Left lobe of liver (tissue), 2 donors: ENCODE measurements around the gene EDNRA. TPM values are rescaled to one million over a fixed set of nuclear protein-coding genes. Genes with fewer than 3 reads are reported as not detected.

Experiments
- ATAC-seq: fragments of 200-7000 bp; cut with Tn5 transposase; one replicate; pipeline ENCODE4 v1.9.1; 2020; ENCODE audit warnings: mild to moderate bottlenecking, moderate library complexity
- DNase-seq: peaks from one replicate; pipeline ENCODE4 v3.0.0-alpha.2; 2020; ENCODE audit warnings: low spot score
- total RNA-seq: library from RNA; stranded (reverse); gene quantifications from one replicate; pipeline ENCODE4 v1.2.1, GENCODE V29; 2021
- donor health status: DM: no; HTN: no; CAD: no; lungs with moderate emphysema.
- donor health status: DM: no; HTN: yes; CAD: no.

Gene EDNRA
- total RNA-seq, 1 donor from 2014 or later: 2.0 TPM

DNA sequence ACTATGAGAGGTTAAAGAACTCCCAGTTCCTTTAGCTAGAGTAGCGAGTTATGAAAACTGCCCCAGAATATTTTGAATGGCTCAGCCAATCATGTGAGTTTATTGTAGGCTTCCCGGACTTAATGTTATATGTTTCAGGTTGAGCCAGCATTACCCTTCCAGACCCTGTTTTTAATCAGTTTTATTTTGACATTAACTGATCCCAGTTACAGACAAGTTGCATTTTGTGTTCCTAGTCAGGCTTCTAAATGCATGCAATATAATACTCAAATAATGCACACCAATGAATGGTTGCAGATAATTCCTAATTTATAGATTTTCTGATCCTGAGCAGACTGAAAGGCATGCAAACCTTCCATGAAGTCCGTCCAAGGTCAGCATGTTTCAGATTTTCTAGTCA, 57.8 kb downstream of the EDNRA start:
- ATAC-seq (no peak), DNase-seq (no peak)

DNA sequence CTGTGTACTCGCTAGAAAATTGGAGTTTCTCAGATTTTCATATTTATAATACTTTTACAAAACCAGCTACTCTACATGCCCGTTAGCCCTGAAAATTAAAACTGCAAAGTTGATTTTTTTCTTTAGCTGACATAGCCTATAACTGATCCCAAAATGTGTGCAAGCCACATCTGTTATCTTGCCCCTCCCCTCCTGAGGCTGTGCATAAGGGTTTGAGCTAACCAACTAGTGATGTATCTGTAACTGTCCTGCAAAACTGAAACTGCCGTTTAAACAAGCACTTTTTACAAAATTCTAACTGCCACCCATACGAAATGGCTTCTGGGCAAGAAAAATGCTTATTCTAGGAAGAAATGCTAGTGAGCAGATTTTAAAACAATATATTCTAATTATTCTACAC, 59.1 kb downstream of the EDNRA start:
- DNase-seq (no peak), ATAC-seq (no peak)

DNA sequence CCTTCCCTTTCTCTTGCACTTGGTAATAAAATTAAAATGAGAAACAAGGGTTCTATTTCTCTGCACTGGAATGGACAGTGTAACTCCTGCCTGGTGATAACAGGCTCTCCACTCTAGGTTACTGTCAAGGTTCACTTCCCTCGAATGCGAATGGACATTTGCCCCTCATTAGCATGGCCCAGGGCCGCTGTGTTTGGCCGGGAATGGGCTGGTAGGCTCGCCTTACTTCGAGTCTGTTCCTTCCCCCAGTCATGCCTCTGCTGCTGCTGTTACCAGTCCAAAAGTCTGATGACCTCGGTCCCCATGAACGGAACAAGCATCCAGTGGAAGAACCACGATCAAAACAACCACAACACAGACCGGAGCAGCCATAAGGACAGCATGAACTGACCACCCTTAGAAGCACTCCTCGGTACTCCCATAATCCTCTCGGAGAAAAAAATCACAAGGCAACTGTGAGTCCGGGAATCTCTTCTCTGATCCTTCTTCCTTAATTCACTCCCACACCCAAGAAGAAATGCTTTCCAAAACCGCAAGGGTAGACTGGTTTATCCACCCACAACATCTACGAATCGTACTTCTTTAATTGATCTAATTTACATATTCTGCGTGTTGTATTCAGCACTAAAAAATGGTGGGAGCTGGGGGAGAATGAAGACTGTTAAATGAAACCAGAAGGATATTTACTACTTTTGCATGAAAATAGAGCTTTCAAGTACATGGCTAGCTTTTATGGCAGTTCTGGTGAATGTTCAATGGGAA, 61.5 kb downstream of the EDNRA start:
- ATAC-seq (peak; percentile 69), DNase-seq (peak; percentile 57)

DNA sequence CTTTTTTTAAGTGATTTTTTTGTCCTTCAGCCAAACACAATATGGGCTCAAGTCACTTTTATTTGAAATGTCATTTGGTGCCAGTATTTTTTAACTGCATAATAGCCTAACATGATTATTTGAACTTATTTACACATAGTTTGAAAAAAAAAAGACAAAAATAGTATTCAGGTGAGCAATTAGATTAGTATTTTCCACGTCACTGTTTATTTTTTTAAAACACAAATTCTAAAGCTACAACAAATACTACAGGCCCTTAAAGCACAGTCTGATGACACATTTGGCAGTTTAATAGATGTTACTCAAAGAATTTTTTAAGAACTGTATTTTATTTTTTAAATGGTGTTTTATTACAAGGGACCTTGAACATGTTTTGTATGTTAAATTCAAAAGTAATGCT, 62.1 kb downstream of the EDNRA start:
- ATAC-seq (no peak), DNase-seq (no peak)

DNA sequence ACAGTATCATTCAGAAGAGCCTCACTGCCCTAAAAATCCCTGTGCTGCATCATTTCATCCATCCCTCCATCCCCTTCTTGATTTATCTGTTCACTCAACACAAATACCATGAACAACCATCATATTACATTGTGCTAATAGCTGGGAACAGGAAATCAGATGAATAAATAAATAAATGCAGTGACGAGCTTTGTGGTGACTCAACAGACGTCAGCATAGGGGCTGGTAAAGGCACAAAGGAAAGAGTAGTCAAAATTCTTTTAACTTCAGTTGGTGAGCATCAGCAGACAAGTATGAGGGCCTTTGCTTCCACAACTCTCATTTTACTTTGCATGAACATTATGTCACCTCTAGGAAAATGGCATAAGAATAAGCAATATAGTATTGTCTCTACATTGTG, 65.5 kb downstream of the EDNRA start:
- DNase-seq: no peak
- no peak for ATAC-seq

DNA sequence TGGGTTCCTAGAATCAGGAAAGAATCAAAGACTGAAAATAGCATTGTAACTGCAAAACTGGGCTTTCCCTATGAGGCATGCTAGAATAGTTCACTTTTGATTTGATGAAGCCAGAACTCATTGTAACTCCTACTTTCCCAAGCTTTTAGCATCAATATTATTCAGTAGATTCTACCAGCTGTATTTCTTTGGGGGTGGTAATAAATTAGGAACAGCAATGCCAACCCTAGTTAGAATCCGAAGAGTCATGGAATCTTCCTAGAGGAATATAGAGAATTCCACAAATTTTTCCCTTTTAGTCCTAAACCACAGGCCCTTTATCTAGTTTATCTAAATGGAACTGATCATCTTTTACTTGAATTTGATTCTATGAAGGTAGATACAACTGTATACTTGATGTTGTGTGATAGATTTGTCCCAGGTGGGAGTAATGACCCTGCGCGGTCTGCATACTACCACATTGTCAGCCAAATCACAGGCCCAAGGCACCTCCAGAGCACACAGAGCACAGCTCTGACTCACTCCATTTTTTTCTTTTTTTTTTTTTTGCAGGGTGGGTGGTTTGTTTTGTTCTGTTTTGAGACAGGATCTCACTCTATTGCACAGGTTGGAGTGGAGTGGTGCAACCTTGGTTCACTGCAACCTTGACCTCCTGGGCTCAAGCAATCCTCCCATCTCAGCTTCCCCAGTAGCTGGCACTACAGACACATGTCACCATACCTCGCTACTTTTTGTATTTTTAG, 66.6 kb downstream of the EDNRA start:
- ATAC-seq (no peak), DNase-seq (no peak)

DNA sequence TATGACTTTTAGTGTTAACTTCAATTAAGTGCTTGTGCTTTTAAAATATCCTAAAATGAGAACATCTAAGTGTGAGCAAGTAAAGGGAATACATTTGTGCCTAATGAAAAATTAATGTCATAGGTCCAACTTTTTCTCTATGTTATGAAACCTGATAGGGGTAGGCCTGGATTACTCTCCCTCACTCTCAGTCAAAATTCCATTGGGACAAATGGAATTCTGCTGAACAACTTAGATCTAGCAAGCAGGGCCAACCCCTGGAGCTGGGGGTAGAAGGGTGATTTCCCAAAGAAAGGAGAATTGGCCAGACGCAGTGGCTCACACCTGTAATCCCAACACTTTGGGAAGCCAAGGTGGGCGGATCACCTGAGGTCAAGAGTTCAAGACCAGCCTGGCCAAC, 67.4 kb downstream of the EDNRA start:
- ATAC-seq (no peak), DNase-seq (no peak)

DNA sequence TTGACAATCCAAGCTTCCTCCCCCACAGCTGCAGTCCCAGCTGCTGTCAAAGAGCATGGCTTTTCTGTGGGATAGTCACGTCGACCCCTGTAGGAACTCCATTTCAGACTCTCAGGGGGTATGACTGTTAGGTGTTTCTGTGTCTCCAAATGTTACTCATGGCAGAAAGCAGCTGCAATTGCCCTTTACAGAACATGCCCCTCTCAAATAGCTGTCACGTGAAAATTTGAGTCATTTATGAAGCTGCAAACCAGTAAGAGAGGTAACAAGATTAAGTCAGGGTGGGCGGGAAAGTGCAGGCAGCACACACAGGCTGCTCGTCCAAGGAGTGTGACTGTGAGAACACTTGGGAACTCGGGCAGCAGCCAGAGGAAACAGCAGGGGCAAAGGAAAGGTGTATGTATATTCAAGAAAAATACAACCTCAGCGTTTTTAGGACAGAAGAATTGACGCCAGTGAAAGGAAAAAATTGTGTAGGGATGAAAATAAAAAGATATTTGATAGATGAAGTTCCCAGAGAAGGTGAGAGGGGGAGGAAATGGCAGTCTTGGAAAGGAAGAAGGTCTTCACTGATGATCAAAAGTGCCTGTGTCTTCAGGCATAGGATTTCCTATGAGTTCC, 69.8 kb downstream of the EDNRA start:
- no peak for ATAC-seq
- DNase-seq: no peak

DNA sequence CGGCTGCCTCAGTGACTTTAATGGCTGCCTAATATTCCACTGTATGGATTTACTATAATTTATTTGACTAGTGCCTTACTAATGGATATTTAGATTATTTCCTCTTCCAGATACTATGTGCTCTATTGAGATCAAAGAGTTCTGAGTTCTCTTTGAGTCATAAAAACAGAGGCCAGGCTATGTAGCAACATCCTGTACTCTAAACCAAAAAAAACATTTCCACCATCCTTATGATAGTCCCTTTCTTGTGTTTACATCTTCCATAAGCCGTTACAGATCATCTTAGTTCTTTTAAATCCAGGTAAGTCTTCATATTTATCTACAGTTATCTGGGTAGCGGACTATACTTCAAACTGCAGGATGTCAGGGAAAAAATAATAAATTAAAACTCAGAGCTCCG, 79.7 kb downstream of the EDNRA start:
- ATAC-seq (no peak), DNase-seq (no peak)

DNA sequence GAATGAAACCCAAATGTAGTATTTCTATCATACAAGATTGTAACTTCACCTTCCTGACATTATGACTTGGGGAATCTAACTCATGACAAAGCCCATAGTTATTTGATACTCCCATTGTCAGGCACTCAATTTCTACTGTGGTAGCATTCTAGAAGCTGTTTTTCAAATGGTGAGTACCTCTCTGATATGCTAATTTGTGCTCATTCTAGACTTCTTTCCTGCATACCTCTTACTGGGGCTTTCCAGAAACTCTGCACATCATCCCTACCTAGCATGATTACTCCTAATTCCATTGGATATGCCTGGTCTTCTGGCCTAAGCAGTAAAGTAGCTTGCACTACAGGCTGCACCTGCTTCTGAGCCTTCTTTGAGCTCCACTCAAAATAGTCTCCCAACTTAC, 85.9 kb downstream of the EDNRA start:
- ATAC-seq (no peak), DNase-seq (no peak)

DNA sequence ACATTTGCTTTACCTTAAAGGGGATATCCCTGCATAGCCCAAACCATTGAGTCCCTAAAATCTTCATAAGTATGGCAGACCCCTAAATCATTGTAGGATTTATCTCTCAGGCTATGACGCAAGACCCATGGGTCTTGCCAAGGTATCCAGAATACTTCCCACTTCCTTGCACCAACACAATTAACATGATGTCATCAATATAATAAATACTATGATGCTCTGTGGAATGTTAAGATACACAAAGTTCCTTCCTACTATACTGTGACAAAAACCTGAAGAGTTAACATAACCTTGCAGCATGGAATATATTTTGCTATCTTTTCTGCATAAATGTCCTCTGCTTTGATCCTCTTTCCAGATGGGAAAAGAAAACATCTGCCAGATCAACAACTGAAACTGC, 86.4 kb downstream of the EDNRA start:
- ATAC-seq (no peak), DNase-seq (no peak)

DNA sequence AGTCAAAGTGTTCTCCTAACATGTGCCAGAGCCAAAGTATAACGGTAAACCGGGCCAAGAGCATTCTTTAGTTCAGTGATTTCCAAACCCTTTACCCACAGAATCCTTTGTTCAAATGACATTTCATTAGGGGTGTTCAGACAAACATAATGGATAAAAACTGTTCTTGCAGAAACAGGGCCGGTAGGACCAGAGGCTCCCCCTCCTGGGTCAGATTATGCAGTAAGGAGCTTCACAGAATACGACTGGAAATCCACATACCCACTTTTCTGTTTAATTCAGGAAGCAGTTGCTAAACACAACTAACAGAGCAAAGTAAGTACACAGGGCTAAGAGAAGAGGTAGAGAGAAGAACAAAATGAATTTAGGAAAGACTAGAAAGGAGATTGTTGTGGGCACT, 89.7 kb downstream of the EDNRA start:
- DNase-seq (no peak), ATAC-seq (no peak)

DNA sequence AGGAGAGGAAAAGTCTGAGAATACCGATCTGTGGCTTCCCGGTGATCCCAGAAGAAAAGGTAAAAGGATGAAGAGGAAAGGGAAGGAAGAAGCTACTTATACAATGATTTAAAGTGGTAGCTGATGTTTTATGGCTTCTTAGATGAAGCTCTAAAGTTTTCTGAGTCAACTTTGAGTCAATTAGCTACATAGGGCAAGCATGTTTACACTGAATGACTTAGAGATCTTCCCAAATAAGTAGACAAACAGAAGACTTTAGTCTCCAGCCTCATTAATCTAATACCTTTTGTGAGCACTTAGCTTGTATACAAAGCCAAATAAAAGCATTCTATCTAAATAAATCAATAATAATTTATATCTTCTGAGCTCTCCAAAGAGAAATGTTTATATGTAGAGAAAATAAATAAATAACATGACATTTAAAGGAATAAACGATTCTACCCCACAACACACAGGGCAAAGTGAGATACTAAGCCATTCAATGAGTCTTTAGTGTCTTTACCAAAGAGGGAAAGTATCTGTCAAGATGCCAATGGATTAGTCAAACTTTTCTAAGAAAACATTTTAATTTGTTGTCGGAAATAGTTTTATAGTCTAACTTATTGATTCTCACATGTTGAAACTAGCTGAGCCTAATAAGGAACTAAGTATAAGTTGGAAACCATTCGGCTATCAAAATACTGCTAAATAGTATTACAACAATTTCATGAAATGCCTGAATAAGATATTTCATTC, 90.3 kb downstream of the EDNRA start:
- DNase-seq (no peak), ATAC-seq (no peak)

DNA sequence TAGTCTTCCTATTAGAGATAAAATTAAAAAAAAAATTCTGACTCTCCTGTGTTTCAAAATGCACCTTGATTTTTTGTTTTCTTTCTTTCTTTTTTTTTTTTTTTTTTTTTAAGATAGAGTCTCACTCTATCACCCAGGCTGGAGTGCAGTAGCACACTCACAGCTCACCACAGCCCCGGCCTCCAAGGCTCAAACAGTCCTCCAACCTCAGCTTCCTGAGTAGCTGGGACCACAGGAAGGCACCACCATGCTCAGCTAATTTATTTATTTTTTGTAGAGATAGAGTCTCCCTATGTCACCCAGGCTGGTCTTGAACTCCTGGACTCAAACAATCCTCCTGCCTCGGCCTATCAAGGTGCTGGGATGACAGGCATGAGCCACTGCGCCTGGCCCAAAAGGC, 95.2 kb downstream of the EDNRA start:
- DNase-seq (no peak), ATAC-seq (no peak)

DNA sequence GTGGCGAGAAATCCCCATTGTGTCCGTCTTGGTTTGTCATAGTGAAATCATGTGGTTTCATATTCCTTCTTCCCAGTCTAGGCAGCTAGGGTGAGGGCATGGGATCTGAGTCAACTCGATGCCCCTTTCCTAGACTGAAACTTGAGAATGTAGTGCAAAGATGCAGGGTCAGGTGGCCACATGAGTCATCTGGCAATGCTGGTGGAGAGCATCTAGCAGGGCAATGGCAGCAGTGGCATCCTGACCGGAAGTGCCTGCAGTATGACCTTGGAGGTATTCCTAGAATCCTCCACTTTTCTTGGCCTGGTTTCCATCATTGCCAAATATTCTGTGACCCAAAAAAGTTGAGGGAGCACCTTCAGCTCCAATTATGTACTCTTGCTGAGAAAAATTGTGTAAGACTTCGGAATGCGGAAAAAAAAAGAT, 97.2 kb downstream of the EDNRA start:
- DNase-seq (no peak), ATAC-seq (no peak)

DNA sequence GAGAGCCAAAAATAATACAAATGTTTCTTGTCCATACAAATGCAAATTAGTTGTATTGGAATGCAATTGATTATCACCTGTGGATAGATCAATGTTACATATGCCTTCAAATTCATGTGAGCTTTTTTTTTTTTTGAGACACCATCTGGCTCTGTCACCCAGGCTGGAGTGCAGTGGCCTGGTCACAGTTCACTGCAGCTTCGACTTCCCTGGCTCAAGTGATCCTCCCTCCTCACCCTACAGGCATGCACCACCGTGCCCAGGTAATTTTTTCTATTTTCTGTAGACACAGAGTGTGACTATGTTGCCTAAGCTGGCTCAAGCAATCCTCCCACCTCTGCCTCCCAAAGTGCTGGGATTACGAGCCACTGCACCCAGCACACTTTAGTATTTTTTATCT, 97.7 kb downstream of the EDNRA start:
- ATAC-seq: no peak
- no peak for DNase-seq

DNA sequence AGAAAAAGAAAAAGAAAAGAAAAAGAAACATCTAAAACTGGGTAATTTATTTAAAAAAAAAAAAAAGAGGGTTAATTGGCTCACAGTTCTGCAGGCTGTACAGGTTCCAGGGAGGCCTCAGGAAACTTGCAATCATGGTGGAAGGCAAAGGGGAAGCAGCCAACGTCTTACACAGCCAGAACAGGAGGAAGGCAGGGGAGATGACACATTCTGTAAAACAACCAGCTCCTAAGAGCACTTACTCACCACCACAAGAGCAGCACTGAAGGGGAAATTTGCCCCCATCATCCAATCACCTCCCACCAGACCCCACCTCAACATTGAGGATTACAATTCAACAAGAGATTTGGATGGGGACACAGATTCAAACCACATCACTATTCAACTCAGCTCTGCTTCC, 99.5 kb downstream of the EDNRA start:
- DNase-seq (no peak), ATAC-seq (no peak)

DNA sequence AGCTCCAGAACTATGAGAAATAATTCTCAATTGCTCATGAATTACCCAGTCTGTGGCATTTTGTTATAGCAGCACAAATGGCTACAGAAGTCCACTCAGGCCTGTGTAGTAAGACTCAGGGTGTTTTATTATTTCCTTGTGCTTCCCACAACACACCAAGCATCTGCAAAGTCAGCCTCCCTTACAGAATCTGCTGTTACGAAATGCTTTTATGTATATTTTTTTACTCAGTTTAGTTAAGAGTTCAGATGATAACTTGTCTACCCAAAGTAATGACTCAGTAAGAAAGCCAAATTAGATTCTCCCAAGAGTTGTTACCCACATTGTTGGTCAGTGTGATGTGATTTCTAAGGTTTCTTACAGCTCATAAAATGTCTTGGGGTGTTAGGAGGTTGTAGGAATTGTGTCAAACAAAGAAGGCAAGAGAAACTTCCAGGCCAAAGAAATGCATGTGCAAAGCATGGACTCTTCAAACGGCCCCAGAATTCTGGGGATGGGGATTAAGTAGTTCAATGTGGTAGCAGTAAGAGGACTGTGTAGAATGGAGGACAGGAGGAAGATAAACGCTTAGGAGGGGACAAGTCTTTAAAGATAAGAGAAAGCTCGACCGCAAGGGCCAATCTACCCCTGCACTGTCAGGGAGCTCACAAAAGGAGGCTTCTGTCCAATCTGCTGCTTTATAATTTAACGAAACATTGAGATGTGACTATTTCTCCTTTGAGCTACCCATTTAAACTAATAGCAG, 100.9 kb downstream of the EDNRA start:
- no peak for DNase-seq
- no peak for ATAC-seq

DNA sequence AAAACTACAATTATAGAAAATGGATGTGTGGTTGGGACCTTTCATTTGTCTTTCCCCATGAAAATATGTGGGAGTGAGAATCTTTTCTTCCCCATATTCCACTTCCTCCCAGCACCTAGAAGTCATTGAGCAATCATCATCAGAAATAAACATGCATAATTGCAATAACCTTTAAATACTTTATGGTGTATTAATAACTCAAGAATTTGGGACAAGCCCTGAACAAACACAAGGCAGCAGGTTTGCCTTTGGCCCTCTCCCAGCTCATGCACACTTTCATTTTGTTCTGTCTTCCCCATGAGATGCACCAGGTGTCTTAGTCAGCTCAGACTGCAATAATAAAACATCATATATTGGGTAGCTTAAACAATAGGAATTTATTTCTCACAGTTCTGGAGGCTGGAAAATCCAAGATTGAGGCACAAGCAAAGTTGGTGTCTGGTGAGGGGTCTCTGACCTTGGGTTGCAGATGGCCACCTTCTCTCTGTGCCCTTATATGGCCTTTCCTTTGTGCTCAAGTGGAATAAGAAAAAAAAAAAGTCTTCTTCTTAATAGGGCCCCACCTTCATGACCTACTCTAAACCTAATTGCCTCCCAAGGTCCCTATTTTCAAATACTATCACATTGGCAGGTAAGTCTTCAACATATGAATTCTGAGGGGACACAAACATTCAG, 101.6 kb downstream of the EDNRA start:
- no peak for ATAC-seq
- no peak for DNase-seq

DNA sequence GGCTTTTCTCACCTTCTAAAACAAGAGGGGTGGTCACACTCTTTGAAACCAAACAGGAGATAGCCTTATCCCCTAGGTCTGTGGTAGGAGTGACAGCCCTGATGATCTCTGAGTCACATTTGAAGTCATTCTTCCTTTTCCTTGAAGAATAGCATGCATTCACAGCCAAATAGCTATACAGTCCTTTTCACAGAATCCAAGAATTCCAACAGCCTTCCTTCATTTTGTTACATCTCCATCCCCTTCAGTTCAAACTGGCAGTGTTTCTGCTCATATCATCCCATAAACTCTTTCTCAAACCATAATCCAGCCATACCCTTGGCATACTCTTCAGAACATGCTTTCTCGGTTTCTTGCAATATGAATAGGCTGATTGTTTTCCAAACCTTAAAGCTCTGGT, 103.0 kb downstream of the EDNRA start:
- ATAC-seq: no peak
- DNase-seq: no peak
